A673 (cell line): Measurements from ENCODE around the gene PARP8. TPM values are rescaled to one million over a fixed set of nuclear protein-coding genes. Genes with fewer than 3 reads are reported as not detected.

Experiments
- BruUV-seq: library from RNA; stranded (reverse); fragments of 400-500 nt; replicated peaks from 2 replicates; lab custom pipeline; 2021; lab: Mats Ljungman, UMichigan
- CTCF ChIA-PET: fragments of 300-600 bp; sonication (Branson Sonifier 250); formaldehyde crosslinking; loops from one replicate; lab custom pipeline; 2022; ENCODE audit warnings: antibody characterized with exemption; lab: Charles Lee
- POLR2A ChIA-PET: fragments of 300-600 bp; sonication (Branson Sonifier 250); formaldehyde crosslinking; loops from one replicate; lab custom pipeline; 2022; ENCODE audit warnings: antibody characterized with exemption; ENCODE audit not compliant: low non-redundant PET; lab: Charles Lee
- DNase-seq: peaks from one replicate; pipeline ENCODE4 v3.0.0-alpha.2; 2015; ENCODE audit warnings: low spot score
- H3K27ac ChIP-seq: fragments of 200-600 bp; sonication (generic); 2 replicates; pipeline ENCODE4 v1.5.1; 2016; ENCODE audit warnings: mixed run types, low read depth, mild to moderate bottlenecking, mixed read lengths, antibody characterized with exemption, low read length; ENCODE audit not compliant: poor library complexity, severe bottlenecking
- H3K27me3 ChIP-seq: fragments of 200-600 bp; sonication (generic); replicated peaks from 2 replicates; pipeline ENCODE4 v1.6.1; 2017; ENCODE audit warnings: mixed run types, low read depth, mild to moderate bottlenecking, mixed read lengths, antibody characterized with exemption, low read length; ENCODE audit not compliant: insufficient read depth, poor library complexity
- H3K36me3 ChIP-seq: fragments of 200-600 bp; sonication (generic); 2 replicates; pipeline ENCODE4 v1.6.1; 2016; ENCODE audit warnings: mixed run types, mild to moderate bottlenecking, mixed read lengths, antibody characterized with exemption, low read length; ENCODE audit not compliant: insufficient read depth, poor library complexity, severe bottlenecking
- H3K4me1 ChIP-seq: fragments of 200-600 bp; sonication (generic); 2 replicates; pipeline ENCODE4 v1.6.1; 2017; ENCODE audit warnings: mixed run types, mild to moderate bottlenecking, mixed read lengths, antibody characterized with exemption, low read length; ENCODE audit not compliant: insufficient read depth, poor library complexity, severe bottlenecking
- H3K4me3 ChIP-seq: fragments of 200-600 bp; sonication (generic); 2 replicates; pipeline ENCODE4 v1.5.1; 2016; ENCODE audit warnings: low read depth, mixed run types, mild to moderate bottlenecking, mixed read lengths, low read length; ENCODE audit not compliant: poor library complexity, severe bottlenecking
- H3K9me3 ChIP-seq: fragments of 200-600 bp; sonication (generic); 2 replicates; pipeline ENCODE4 v1.6.1; 2016; ENCODE audit warnings: mixed run types, low read depth, mild to moderate bottlenecking, mixed read lengths, antibody characterized with exemption, low read length; ENCODE audit not compliant: poor library complexity, severe bottlenecking
- EZH2 ChIP-seq: fragments of 200-600 bp; sonication (generic); IDR thresholded peaks from 2 replicates; pipeline ENCODE4 v1.6.1; 2017; ENCODE audit warnings: borderline replicate concordance, low read depth, mild to moderate bottlenecking, mixed read lengths, antibody characterized with exemption, low read length; ENCODE audit not compliant: poor library complexity, severe bottlenecking
- intact Hi-C: fragments of 100-400 bp; cut with micrococcal nuclease; formaldehyde crosslinking; loops from one replicate; pipeline ENCODE4 v1.10.0; 2022; ENCODE audit not compliant: unreplicated experiment
- total RNA-seq: library from RNA; stranded (reverse); gene quantifications from 2 replicates; pipeline ENCODE4 v1.2.3, GENCODE V29; 2021
- TF ChIP-seq, protein P1 (sequence below): fragments of 300-800, 200-600 bp; sonication (generic); conservative IDR thresholded peaks from 2 replicates; pipeline ENCODE4 v1.5.1; 2017; ENCODE audit warnings: low read depth, mild to moderate bottlenecking, antibody characterized with exemption, low read length, moderate library complexity, mixed read lengths

PARP8 gene
- total RNA-seq, 1 experiment from 2014 or later, result 18.0 TPM

DNA sequence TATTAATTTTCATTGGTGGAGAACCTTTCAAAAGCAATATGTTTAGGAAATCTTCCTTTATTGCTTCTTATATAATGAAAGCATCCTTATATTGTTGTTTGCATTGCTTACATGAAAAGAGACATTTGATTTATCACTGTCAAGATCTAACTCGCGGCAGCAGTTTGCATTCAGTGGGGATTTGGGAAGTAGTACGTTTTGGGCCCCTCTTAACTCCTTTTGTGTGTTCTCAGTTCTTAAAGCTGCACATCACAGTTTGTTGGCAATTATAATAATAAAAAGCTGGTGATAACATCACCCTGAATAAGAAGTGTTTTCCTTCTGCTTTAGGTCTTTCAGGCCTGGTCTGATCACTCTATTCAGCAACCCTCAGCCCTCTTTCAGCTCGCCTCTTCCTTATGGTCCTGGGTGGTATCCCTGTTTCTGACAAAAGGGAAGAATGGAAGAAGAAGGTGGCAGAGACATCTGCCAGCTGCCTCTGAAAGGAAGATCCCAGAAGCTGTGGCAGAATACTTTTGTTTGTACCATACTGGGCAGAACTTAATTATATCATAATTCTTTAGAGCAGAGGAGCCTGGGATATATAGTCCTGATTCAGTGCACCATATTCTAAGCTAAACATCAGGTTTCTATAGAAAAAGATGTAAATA is 53.7 kb downstream of the PARP8 start:
- TF ChIP-seq, protein P1, sequence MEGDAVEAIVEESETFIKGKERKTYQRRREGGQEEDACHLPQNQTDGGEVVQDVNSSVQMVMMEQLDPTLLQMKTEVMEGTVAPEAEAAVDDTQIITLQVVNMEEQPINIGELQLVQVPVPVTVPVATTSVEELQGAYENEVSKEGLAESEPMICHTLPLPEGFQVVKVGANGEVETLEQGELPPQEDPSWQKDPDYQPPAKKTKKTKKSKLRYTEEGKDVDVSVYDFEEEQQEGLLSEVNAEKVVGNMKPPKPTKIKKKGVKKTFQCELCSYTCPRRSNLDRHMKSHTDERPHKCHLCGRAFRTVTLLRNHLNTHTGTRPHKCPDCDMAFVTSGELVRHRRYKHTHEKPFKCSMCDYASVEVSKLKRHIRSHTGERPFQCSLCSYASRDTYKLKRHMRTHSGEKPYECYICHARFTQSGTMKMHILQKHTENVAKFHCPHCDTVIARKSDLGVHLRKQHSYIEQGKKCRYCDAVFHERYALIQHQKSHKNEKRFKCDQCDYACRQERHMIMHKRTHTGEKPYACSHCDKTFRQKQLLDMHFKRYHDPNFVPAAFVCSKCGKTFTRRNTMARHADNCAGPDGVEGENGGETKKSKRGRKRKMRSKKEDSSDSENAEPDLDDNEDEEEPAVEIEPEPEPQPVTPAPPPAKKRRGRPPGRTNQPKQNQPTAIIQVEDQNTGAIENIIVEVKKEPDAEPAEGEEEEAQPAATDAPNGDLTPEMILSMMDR, result no peak
- TF ChIP-seq EZH2, result no peak
- no peak overlapping the region for H3K4me3 ChIP-seq
- no peaks in the 10 kb centered on the region for H3K4me1 ChIP-seq
- no peaks in the 10 kb centered on the region for H3K36me3 ChIP-seq
- BruUV-seq, result no TSS peak
- no peak for DNase-seq
- no peaks in the 10 kb centered on the region for H3K27me3 ChIP-seq
- ChIA-PET POLR2A (no interaction called here), CTCF (no interaction called here)
- no peak overlapping the region for H3K27ac ChIP-seq
- intact Hi-C loops, result no loop called here
- no peaks in the 10 kb centered on the region for H3K9me3 ChIP-seq

DNA sequence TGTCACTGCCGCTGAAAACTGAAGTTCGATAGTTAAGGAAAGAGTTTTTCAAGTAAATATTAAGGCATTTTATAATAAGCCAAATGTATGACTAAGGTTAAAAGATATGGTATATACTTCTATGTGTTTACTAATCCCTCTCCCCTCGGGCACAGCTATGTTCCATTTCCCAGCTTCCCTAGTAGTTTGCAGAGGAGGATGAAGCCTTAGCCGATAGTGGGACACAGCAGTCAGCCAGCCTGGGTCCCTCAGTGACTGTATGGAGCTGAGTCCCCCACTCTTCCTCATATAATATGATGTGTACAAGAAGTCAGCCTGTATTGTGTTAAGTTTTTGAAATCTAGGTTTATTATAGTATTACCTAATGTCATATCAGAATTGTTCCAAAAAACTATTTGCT is 55.8 kb downstream of the PARP8 start:
- TF ChIP-seq EZH2, result no peak
- TF ChIP-seq, protein P1, result no peak
- Histone ChIP-seq H3K4me1 (no peaks in the 10 kb centered on the region), H3K9me3 (no peaks in the 10 kb centered on the region), H3K27ac (no peak overlapping the region), H3K36me3 (no peaks in the 10 kb centered on the region), H3K27me3 (no peaks in the 10 kb centered on the region), H3K4me3 (no peak overlapping the region)
- POLR2A ChIA-PET, result no interaction called here
- no TSS peak for BruUV-seq
- DNase-seq, result no peak
- CTCF ChIA-PET, result no interaction called here
- intact Hi-C loops, result no loop called here

- BruUV-seq, result no TSS peak
- Histone ChIP-seq H3K4me3 (no peak overlapping the region), H3K36me3 (no peaks in the 10 kb centered on the region), H3K4me1 (no peaks in the 10 kb centered on the region), H3K27ac (no peak overlapping the region), H3K27me3 (no peaks in the 10 kb centered on the region), H3K9me3 (no peaks in the 10 kb centered on the region)
- no peak for TF ChIP-seq EZH2
- TF ChIP-seq, protein P1, result no peak
- intact Hi-C loops, result no loop called here
- CTCF ChIA-PET, result no interaction called here
- POLR2A ChIA-PET, result no interaction called here
- no peak for DNase-seq
Measured at GRCh38 chr5:50724262-50724661, 57.8 kb downstream of the PARP8 start.
